RPMI8226 (cell line): ENCODE results near the gene EPB41L3.
"Not testable (repeated sequence)": the region's sequence is repeated elsewhere in the genome, so short reads cannot be mapped to it uniquely, and the experiment has no call there.

ENCODE experiments used
- DNase-seq: peaks from one replicate; pipeline ENCODE4 v3.0.0-alpha.2; 2015

Gene EPB41L3

GRCh38 chr18:5530629-5531178, 13.1 kb downstream of the EPB41L3 start:
- DNase-seq = no peak

- DNase-seq = no peak
These were observed 14.3 kb downstream of the EPB41L3 start for GRCh38 chr18:5529471-5529870.

GRCh38 chr18:5527603-5528002, 16.2 kb downstream of the EPB41L3 start:
- DNase-seq = no peak

- DNase-seq = no peak
These were observed 19.1 kb downstream of the EPB41L3 start for GRCh38 chr18:5524660-5525059.

- DNase-seq = no peak
These were observed 22.8 kb downstream of the EPB41L3 start for GRCh38 chr18:5521000-5521399.

- DNase-seq = no peak
These were observed 23.3 kb downstream of the EPB41L3 start for GRCh38 chr18:5520464-5520863.

GRCh38 chr18:5519448-5520298, 24.1 kb downstream of the EPB41L3 start:
- DNase-seq = no peak

- no peak for DNase-seq
These were observed 24.9 kb downstream of the EPB41L3 start for GRCh38 chr18:5518899-5519371.

- no peak for DNase-seq
These were observed 25.5 kb downstream of the EPB41L3 start for GRCh38 chr18:5518179-5518770.

- no peak for DNase-seq
These were observed 27.0 kb downstream of the EPB41L3 start for GRCh38 chr18:5516841-5517240.

GRCh38 chr18:5515011-5515784, 28.6 kb downstream of the EPB41L3 start:
- DNase-seq = no peak

- DNase-seq = no peak
These were observed 29.9 kb downstream of the EPB41L3 start for GRCh38 chr18:5513947-5514346.

- DNase-seq = no peak
These were observed 31.6 kb downstream of the EPB41L3 start for GRCh38 chr18:5512176-5512575.

- DNase-seq = not testable (repeated sequence)
These were observed 32.3 kb downstream of the EPB41L3 start for GRCh38 chr18:5511541-5511940.

- no peak for DNase-seq
These were observed 33.5 kb downstream of the EPB41L3 start for GRCh38 chr18:5510135-5510846.

- no peak for DNase-seq
These were observed 35.0 kb downstream of the EPB41L3 start for GRCh38 chr18:5508821-5509220.

- DNase-seq = no peak
These were observed 36.0 kb downstream of the EPB41L3 start for GRCh38 chr18:5507756-5508155.

GRCh38 chr18:5506174-5506573, 37.6 kb downstream of the EPB41L3 start:
- no peak for DNase-seq

- DNase-seq = no peak
These were observed 40.1 kb downstream of the EPB41L3 start for GRCh38 chr18:5503740-5504139.

- no peak for DNase-seq
These were observed 43.4 kb downstream of the EPB41L3 start for GRCh38 chr18:5500158-5500939.

- no peak for DNase-seq
These were observed 45.3 kb downstream of the EPB41L3 start for GRCh38 chr18:5498452-5498851.

- DNase-seq = no peak
These were observed 47.5 kb downstream of the EPB41L3 start for GRCh38 chr18:5496305-5496704.
